Measurements from ENCODE around the gene IGFBP2.

IGFBP2 gene

GRCh38 chr2:216702756-216703155 lies 69.5 kb downstream of the IGFBP2 start:
- DNase-seq (ENCODE audit: low read depth), result no peak

- DNase-seq (ENCODE audit: low read depth), result no peak
These were observed 77.5 kb downstream of the IGFBP2 start for GRCh38 chr2:216710551-216711301.

GRCh38 chr2:216711348-216711747 lies 78.1 kb downstream of the IGFBP2 start:
- DNase-seq (ENCODE audit: low read depth), result no peak

GRCh38 chr2:216713691-216714336 lies 80.6 kb downstream of the IGFBP2 start:
- no peak for DNase-seq (ENCODE audit: low read depth)

Data from activated T-helper 9 cell treated with anti-CD3 and anti-CD28 coated beads, Interleukin-2, amount 50 U/mL, for 16 hours (primary cell).